Activated CD8-positive, alpha-beta memory T cell treated with anti-CD3 and anti-CD28 coated beads, Interleukin-2, amount 10 ng/mL, durations not matched to agents 7 days and 5 days (primary cell): ENCODE data around the gene CASZ1. TPM values are rescaled to one million over a fixed set of nuclear protein-coding genes. Genes with fewer than 3 reads are reported as not detected.

ENCODE experiments used
- ATAC-seq: fragments of 150-1000 bp; cut with Tn5 transposase; one replicate; pipeline ENCODE4 v1.10.0; 2021; ENCODE audit warnings: moderate library complexity
- CTCF ChIA-PET: fragments of 350-600 bp; sonication (Branson Sonifier 250); formaldehyde crosslinking; loops from one replicate; lab custom pipeline; 2021; ENCODE audit warnings: antibody characterized with exemption; lab: Charles Lee
- DNase-seq: peaks from one replicate; pipeline ENCODE4 v3.0.0-alpha.2; 2020
- H3K27ac Mint-ChIP-seq: one replicate; pipeline ENCODE4 v1.8.0; 2021; ENCODE audit warnings: mild to moderate bottlenecking, mixed read lengths
- H3K27me3 Mint-ChIP-seq: one replicate; pipeline ENCODE4 v1.8.0; 2021; ENCODE audit warnings: mixed read lengths
- H3K36me3 Mint-ChIP-seq: one replicate; pipeline ENCODE4 v1.8.0; 2021; ENCODE audit warnings: mild to moderate bottlenecking, mixed read lengths
- H3K4me1 Mint-ChIP-seq: one replicate; pipeline ENCODE4 v1.8.0; 2021; ENCODE audit warnings: mixed read lengths
- H3K4me3 Mint-ChIP-seq: one replicate; pipeline ENCODE4 v1.8.0; 2021; ENCODE audit warnings: mild to moderate bottlenecking, moderate library complexity, mixed read lengths
- H3K9me3 Mint-ChIP-seq: one replicate; pipeline ENCODE4 v1.8.0; 2022; ENCODE audit warnings: low read depth, mixed read lengths
- total RNA-seq, 2 experiments: library from RNA; stranded (reverse); gene quantifications; one replicate each; pipeline ENCODE4 v1.2.3, GENCODE V29; 2021

The CASZ1 gene
- total RNA-seq, 2 experiments from 2014 or later: 8.8 to 16.3 TPM

- Mint-ChIP-seq H3K9me3 (no peaks in the 10 kb centered on the region), H3K27me3 (peaks cover 5% of the 10 kb centered on the region), H3K4me3 (no peak overlapping the region), H3K36me3 (no peaks in the 10 kb centered on the region), H3K27ac (no peak overlapping the region), H3K4me1 (no peaks in the 10 kb centered on the region)
- ATAC-seq: no peak
- CTCF ChIA-PET: no interaction called here
- DNase-seq: no peak
Observed at GRCh38 chr1:10724948-10725847, 71.2 kb downstream of the CASZ1 start.

GRCh38 chr1:10724511-10724910, 71.9 kb downstream of the CASZ1 start:
- ATAC-seq: no peak

GRCh38 chr1:10724052-10724494, 72.4 kb downstream of the CASZ1 start:
- DNase-seq (no peak), ATAC-seq (no peak)
- peaks cover 5% of the 10 kb centered on the region for H3K27me3 Mint-ChIP-seq
- CTCF ChIA-PET: no interaction called here
- no peak overlapping the region for H3K4me3 Mint-ChIP-seq
- H3K36me3 Mint-ChIP-seq: no peaks in the 10 kb centered on the region
- H3K4me1 Mint-ChIP-seq: no peaks in the 10 kb centered on the region
- H3K9me3 Mint-ChIP-seq: no peaks in the 10 kb centered on the region
- H3K27ac Mint-ChIP-seq: no peak overlapping the region

More at GRCh38 chr1:10724511-10724910, 71.9 kb downstream of the CASZ1 start:
- Mint-ChIP-seq H3K27me3 (peaks cover 5% of the 10 kb centered on the region), H3K4me3 (no peak overlapping the region), H3K27ac (no peak overlapping the region), H3K4me1 (no peaks in the 10 kb centered on the region), H3K9me3 (no peaks in the 10 kb centered on the region), H3K36me3 (no peaks in the 10 kb centered on the region)
- CTCF ChIA-PET: no interaction called here
- DNase-seq: no peak

GRCh38 chr1:10723317-10723716, 73.1 kb downstream of the CASZ1 start:
- no peaks in the 10 kb centered on the region for H3K4me1 Mint-ChIP-seq
- no peak overlapping the region for H3K27ac Mint-ChIP-seq
- no peaks in the 10 kb centered on the region for H3K9me3 Mint-ChIP-seq
- H3K36me3 Mint-ChIP-seq: no peaks in the 10 kb centered on the region
- CTCF ChIA-PET: no interaction called here
- no peak for DNase-seq
- no peak overlapping the region for H3K4me3 Mint-ChIP-seq
- peaks cover 5% of the 10 kb centered on the region for H3K27me3 Mint-ChIP-seq
- no peak for ATAC-seq

- CTCF ChIA-PET: no interaction called here
- Mint-ChIP-seq H3K27ac (no peak overlapping the region), H3K4me1 (no peaks in the 10 kb centered on the region), H3K4me3 (no peak overlapping the region), H3K9me3 (no peaks in the 10 kb centered on the region), H3K36me3 (no peaks in the 10 kb centered on the region), H3K27me3 (peaks cover 5% of the 10 kb centered on the region)
- ATAC-seq (no peak), DNase-seq (no peak)
Observed at GRCh38 chr1:10722803-10723202, 73.6 kb downstream of the CASZ1 start.

- DNase-seq: no peak
- no peak overlapping the region for H3K27ac Mint-ChIP-seq
- CTCF ChIA-PET: no interaction called here
Observed at GRCh38 chr1:10721381-10722321, 74.8 kb downstream of the CASZ1 start.

GRCh38 chr1:10720635-10721034, 75.8 kb downstream of the CASZ1 start:
- CTCF ChIA-PET: no interaction called here
- no peak for ATAC-seq

More at GRCh38 chr1:10721381-10722321, 74.8 kb downstream of the CASZ1 start:
- no peaks in the 10 kb centered on the region for H3K9me3 Mint-ChIP-seq
- H3K4me1 Mint-ChIP-seq: no peaks in the 10 kb centered on the region
- no peak overlapping the region for H3K4me3 Mint-ChIP-seq
- H3K27me3 Mint-ChIP-seq: peaks cover 5% of the 10 kb centered on the region
- no peaks in the 10 kb centered on the region for H3K36me3 Mint-ChIP-seq
- ATAC-seq: no peak

GRCh38 chr1:10718083-10718415, 78.4 kb downstream of the CASZ1 start:
- Mint-ChIP-seq H3K36me3 (no peaks in the 10 kb centered on the region), H3K27ac (no peak overlapping the region), H3K9me3 (no peaks in the 10 kb centered on the region), H3K27me3 (peaks cover 4% of the 10 kb centered on the region), H3K4me1 (no peaks in the 10 kb centered on the region), H3K4me3 (no peak overlapping the region)
- CTCF ChIA-PET: no interaction called here
- ATAC-seq: no peak
- DNase-seq: no peak

More at GRCh38 chr1:10720635-10721034, 75.8 kb downstream of the CASZ1 start:
- no peak overlapping the region for H3K27ac Mint-ChIP-seq
- no peaks in the 10 kb centered on the region for H3K36me3 Mint-ChIP-seq
- H3K4me3 Mint-ChIP-seq: no peak overlapping the region
- H3K9me3 Mint-ChIP-seq: no peaks in the 10 kb centered on the region
- no peaks in the 10 kb centered on the region for H3K4me1 Mint-ChIP-seq
- H3K27me3 Mint-ChIP-seq: peaks cover 7% of the 10 kb centered on the region
- no peak for DNase-seq

- Mint-ChIP-seq H3K36me3 (no peaks in the 10 kb centered on the region), H3K4me1 (no peaks in the 10 kb centered on the region), H3K9me3 (no peaks in the 10 kb centered on the region), H3K27ac (no peak overlapping the region), H3K27me3 (peaks cover 4% of the 10 kb centered on the region), H3K4me3 (no peak overlapping the region)
- DNase-seq (no peak), ATAC-seq (no peak)
- CTCF ChIA-PET: no interaction called here
Observed at GRCh38 chr1:10717296-10718082, 79.0 kb downstream of the CASZ1 start.

- DNase-seq (no peak), ATAC-seq (no peak)
- Mint-ChIP-seq H3K27me3 (peaks cover 4% of the 10 kb centered on the region), H3K9me3 (no peaks in the 10 kb centered on the region), H3K4me1 (no peaks in the 10 kb centered on the region), H3K36me3 (no peaks in the 10 kb centered on the region), H3K4me3 (no peak overlapping the region), H3K27ac (no peak overlapping the region)
- CTCF ChIA-PET: no interaction called here
Observed at GRCh38 chr1:10716840-10717239, 79.6 kb downstream of the CASZ1 start.

GRCh38 chr1:10714337-10715114, 81.9 kb downstream of the CASZ1 start:
- ATAC-seq (no peak), DNase-seq (no peak)
- H3K27ac Mint-ChIP-seq: no peak overlapping the region
- no peaks in the 10 kb centered on the region for H3K9me3 Mint-ChIP-seq
- H3K4me3 Mint-ChIP-seq: no peak overlapping the region
- peaks cover 4% of the 10 kb centered on the region for H3K27me3 Mint-ChIP-seq
- no peaks in the 10 kb centered on the region for H3K4me1 Mint-ChIP-seq
- no peaks in the 10 kb centered on the region for H3K36me3 Mint-ChIP-seq
- CTCF ChIA-PET: no interaction called here

GRCh38 chr1:10713614-10714013, 82.8 kb downstream of the CASZ1 start:
- DNase-seq (no peak), ATAC-seq (no peak)
- no peaks in the 10 kb centered on the region for H3K36me3 Mint-ChIP-seq
- H3K27ac Mint-ChIP-seq: no peak overlapping the region
- H3K4me3 Mint-ChIP-seq: no peak overlapping the region
- H3K9me3 Mint-ChIP-seq: no peaks in the 10 kb centered on the region
- CTCF ChIA-PET: no interaction called here
- peaks cover 4% of the 10 kb centered on the region for H3K27me3 Mint-ChIP-seq
- no peaks in the 10 kb centered on the region for H3K4me1 Mint-ChIP-seq
